ENCODE measurements around the gene ZNF592.
A peak's percentile ranks its signal among the peaks of the same experiment; 100 is the strongest.

ZNF592 gene

GRCh38 chr15:84811151-84811550, 62.8 kb downstream of the ZNF592 start:
- DNase-seq (ENCODE audit: low read depth), result no peak

GRCh38 chr15:84811828-84812227, 63.4 kb downstream of the ZNF592 start:
- DNase-seq (ENCODE audit: low read depth), result no peak

- DNase-seq (ENCODE audit: low read depth), result no peak
These were observed 64.5 kb downstream of the ZNF592 start for GRCh38 chr15:84812842-84813241.

- DNase-seq (ENCODE audit: low read depth), result no peak
These were observed 65.0 kb downstream of the ZNF592 start for GRCh38 chr15:84813435-84813834.

GRCh38 chr15:84813931-84814330, 65.5 kb downstream of the ZNF592 start:
- no peak for DNase-seq (ENCODE audit: low read depth)

DNA sequence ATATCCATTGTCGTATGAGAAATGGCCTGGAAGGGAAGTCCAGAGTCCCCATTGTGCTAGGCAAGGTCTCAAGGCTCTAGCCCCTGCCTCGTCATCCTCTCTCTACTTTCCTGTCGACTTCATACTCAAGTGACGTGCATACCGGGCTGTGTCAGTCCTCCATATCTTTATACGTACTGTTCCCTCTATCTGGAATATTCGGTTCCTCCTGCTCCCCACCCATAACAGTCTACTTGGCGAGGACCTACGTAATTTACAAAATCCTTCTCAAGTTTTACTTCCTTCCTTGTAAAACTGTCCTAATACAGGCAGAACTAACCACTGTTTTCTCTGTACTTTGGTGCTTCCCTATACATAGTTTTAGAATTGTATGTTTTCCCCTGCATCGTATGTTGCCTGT, 66.5 kb downstream of the ZNF592 start:
- DNase-seq (ENCODE audit: low read depth), result no peak

DNA sequence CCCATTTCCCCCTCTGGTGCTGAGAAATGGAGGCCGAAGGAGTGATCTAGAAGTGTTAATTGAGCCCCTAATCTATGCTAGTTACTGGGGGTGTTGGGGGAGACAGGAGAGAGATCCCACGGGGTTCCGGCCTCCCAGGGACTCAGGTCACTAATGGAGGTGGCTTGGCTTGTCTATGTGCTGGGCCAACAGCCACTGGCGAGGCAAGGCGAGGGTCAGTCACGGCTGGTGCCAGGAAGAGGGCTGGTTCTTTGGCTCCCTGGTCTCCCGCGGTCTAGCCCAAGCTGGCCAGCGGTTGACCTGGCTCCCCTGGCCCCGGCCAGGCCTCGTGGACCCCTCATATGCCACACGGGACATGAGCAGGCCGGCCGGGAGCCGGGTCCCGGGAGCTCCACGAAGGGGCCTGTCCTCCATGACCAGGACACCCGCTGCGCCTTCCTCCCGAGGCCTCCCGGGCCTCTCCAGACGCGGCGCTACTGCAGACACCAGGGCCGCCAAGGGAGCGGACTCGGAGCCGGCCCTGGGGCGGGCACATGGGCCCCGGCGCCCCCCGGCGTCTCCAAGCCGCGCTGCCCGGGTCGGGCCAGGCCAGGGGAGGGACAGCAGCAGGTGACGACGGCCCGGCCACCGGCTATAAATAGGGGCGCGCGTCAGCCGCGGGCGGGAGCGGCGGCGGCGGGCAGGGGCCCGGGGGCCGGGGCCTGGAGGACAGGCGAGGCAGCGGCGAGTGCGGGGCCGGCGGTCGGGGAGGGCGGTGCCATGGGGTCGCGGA, 68.5 kb downstream of the ZNF592 start, which contains the start of gene ALPK3:
Gene ALPK3, plus strand, starts transcription at position 663 of the 772 bp plus-strand sequence. Its CDS starts 97 bp downstream, at position 760.
- DNase-seq (ENCODE audit: low read depth), result no peak

DNA sequence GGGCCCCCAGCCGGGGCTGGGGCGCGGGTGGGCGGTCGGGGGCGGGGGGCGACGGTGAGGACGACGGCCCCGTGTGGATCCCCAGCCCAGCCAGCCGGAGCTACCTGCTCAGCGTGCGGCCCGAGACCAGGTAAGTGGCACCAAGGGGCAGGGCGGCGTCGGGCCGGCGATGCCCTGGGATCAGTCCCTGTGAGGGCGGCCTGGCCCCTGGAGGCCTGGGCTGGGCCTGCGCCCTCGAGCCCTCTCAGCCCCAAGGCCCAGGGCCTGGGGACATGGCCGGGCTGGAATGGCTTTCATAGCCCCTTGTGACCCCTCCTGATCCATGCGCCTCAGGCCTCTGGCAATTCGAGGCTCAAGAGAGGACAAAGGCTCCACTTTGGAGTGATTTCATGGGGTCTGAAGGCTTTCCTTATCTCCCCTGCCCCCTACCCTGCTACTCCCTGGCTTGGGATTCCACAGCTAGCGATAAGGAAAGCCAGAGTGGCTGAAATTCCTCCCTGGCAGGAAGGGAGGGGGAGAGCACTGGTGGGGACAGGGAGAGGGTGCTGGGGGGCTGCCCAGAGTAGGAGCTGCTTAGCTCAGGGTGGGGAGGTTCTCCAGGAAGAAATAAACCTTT, 69.2 kb downstream of the ZNF592 start:
- DNase-seq (ENCODE audit: low read depth), result no peak

- DNase-seq (ENCODE audit: low read depth), result no peak
These were observed 70.1 kb downstream of the ZNF592 start for GRCh38 chr15:84818261-84819131.

- no peak for DNase-seq (ENCODE audit: low read depth)
These were observed 70.9 kb downstream of the ZNF592 start for GRCh38 chr15:84819291-84819768.

DNA sequence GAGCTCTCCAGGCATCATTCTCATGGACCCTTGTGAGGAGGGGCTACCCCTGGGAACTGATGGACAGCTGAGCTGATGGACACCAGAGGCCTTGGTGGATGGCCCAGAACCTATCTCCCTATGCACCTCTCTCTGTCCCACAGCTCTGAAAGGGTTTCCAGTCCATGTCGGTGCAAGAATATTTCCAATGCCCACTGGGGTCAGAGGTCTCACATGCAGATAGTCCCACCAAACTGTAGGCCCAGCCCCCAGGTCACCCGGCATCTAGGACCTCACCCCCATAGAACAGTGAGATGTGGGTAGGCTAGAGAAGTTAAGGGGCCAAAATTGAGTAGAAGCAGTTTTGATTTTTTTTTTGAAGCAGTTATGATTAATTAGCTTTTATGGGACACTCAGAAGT, 71.4 kb downstream of the ZNF592 start:
- DNase-seq (ENCODE audit: low read depth), result no peak

DNA sequence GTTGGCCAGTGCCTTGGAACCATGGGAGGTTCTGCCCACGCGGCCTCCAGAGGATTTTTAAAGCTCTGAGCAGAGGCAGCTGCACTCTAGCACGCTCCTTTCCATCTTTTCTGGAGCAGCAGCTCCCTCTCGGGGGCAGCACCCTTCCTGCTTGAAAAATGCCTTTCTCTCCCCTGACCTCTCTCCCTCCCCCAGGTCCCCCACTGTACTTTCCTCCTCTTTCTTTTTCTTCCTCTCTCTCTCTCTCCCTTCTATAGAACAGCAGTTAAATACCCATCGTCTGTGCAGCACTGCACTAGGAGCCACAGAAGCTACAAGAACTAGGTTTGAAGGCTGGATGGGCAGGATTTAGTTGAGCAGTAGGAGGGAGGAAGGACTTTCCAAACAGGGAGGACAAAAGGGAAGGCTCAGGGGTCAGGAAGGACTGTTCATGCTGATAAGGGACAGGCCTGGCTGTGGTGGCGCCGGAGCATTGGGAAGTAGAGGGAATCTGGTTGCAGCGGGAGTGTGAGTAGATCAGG, 73.2 kb downstream of the ZNF592 start:
- DNase-seq (ENCODE audit: low read depth), result peak; percentile 65

GRCh38 chr15:84822653-84823281, 74.4 kb downstream of the ZNF592 start:
- no peak for DNase-seq (ENCODE audit: low read depth)

GRCh38 chr15:84823282-84823878, 75.0 kb downstream of the ZNF592 start:
- DNase-seq (ENCODE audit: low read depth), result no peak

DNA sequence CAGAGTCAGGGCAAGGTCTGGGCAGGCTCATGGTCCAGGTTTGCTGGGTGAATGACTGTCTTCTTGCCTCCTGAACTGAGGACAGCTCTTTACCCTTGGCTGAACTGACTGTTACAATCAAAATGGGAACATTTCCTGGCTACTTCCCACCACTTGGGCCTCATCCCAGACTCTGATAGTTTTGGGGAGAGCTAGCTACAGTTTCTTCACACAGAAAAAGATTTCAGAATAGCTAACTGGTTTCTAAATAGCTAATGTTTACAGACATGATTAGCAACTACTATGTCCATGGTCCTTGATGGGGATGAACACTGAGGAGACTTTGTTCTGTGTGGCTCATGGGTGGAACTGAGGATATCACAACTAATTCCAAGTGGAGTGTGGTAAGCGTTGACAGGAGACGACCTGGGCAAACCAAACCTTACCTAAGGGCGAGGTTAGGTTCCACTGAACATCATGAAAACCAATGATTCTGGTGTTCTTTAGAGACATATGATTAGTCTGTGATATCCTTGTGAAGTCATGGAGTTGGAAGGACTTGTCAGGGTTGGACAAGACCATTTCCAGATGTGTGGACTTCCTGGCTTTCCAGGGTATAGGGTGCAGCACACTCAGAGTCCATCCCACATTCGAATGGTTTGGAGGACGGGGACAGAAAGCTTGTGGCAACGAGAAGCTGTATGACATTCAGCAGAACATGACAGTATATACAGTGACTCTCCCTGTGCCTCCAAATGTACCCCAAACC, 76.0 kb downstream of the ZNF592 start:
- no peak for DNase-seq (ENCODE audit: low read depth)

- no peak for DNase-seq (ENCODE audit: low read depth)
These were observed 78.0 kb downstream of the ZNF592 start for GRCh38 chr15:84826369-84826823.

DNA sequence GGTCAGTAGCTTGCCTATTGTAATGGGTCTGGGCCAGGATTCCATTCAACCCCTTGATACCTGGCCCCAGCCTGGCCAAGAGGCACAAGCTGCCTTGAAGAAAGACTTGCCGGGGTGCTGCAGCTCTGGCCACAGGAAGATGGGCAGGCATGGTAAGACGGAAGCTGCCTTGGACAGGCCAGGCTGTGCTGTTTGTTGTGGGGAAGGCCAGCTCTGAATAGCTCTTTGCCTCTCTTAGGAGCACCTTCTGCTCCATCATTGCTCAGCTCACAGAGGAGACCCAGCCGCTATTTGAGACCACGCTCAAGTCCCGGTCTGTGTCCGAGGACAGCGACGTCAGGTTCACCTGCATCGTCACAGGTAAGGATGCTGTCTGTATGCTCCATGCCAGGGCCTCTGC, 78.9 kb downstream of the ZNF592 start:
- DNase-seq (ENCODE audit: low read depth), result no peak

DNA sequence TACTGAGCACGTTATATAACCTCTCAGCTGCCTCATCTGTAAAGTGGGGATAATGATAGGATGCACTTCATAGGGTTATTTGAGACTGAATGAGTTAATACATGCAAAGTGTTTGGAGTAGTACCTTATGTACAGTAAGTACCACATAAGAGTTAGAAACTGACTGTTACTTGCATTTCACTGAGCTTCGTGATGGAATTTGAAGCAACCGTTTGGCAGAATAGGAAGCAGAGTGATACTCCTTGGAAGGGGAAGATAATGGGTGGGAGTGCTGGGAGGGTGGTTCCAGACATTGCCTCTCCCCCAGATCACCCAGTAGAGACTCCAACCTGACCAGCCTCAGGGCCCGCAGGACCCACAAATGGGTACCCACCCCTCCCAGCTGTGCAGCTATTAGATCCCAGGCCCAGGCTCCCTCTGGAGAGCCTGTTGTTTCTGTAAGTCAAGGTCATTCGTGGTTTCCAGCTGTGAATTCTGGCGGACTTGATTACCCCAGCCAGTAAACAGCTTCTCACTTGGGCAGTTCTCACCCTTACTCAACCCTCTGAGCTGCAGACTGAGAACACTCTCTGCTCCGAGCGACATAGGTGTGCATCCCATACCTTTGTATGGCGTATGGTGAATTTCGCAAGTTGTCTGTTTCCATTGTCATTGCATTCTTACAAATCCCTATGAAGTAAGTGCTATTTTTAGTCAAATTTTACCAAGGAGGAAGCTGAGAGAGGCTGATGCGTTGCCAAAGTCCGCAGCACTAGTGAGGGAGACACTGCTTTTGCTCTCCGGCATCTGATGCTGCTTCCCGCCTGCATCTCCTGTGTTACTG, 79.9 kb downstream of the ZNF592 start:
- DNase-seq (ENCODE audit: low read depth), result peak; percentile 21

GRCh38 chr15:84829428-84829827, 81.0 kb downstream of the ZNF592 start:
- DNase-seq (ENCODE audit: low read depth), result no peak

- no peak for DNase-seq (ENCODE audit: low read depth)
These were observed 81.6 kb downstream of the ZNF592 start for GRCh38 chr15:84830036-84830435.

Data from CMK (cell line).